ENCODE measurements around the gene SH3BP5L.
"Not testable (repeated sequence)": the region's sequence is repeated elsewhere in the genome, so short reads cannot be mapped to it uniquely, and the experiment has no call there.

The SH3BP5L gene

DNA sequence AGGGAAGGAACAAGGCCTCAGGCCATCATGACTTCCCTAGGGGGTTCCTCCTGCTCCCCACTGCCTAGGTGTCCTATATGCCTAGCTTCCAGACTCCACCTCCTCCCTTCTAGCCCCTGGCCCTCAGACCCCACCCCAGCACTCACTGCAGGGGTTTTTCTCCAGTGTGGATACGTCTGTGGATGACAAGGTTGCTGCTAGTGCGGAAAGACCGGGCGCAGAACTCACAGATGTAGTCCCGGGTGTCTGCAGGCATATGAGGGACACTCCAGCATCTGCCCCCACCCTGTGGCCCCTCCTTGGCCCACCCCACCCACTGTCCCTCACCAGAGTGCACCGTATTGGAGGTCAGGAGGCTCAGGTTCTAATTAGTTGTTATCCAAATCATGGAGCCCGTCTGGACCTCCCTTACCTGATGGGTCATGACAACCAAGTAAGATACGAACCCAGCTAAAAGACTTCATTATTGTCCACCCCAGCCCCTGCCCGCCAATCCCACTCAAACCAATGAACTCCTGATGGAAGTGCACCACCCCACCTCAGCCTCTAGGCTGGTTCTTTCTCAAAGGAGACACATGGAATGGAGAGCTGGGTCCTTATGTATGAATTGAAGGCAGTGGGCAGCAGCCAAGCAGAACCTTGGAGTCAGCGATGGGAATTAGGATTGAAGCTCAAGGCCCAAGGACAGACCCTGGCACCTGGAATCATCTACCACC lies 25.0 kb upstream of the SH3BP5L start:
- no peak for DNase-seq

DNA sequence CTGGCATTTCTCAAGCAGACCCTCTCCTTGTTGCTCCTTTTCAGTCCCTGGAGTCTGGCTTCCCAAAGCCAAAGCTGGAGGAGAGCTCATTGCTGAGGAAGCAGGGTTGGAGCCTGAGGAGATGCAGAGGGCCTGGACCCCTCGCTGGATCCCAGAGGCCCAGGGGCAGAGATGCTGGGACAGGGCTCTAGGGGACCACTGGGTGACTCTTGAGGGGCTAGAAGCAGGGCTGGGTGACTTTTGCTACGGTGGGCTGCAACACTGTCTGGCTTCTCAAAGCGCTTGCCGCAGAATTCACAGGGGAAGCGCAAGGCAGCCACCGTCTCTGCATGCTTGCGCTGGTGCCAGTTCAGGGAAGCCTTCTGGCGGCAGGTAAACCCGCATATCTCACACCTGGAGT lies 24.4 kb upstream of the SH3BP5L start:
- no peak for DNase-seq

DNA sequence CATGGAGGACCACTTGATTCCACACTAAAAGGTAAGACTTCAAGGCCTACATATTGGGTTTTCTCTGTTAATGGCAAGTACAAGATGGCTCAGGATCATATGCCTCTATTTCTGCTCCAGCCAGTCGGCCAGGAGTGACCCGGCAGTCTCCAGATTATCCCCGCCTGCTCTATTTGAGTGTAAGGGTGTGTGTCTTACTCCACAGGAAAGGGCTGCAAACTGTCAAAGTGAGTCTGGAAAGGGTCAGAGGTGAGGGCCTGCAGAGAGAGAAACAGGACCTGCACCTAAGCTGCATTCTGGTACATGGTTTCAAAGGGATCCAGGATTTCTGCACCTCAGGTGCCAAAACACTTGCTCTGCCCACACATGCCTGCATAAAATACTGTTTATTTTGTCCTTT lies 23.9 kb upstream of the SH3BP5L start:
- no peak for DNase-seq

DNA sequence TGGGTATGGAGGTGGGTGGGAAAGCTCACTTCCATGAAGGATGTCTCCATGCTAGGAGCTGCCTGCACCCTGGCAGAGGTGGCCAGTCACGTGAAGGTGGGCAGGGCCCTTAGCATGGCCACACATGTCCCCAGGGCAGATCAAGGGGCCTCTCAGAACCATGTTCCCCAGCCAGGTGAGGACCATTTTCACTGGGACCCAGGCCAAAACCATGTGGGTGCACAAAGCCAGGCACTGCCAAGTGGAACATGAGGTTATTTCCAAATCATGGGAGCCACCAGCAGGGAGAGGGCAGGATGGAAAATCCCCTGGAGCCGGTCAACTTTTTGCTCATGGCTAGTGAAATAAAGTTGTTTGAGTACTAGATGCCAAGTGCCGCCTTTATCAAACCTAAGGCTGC lies 23.4 kb upstream of the SH3BP5L start:
- DNase-seq = no peak

DNA sequence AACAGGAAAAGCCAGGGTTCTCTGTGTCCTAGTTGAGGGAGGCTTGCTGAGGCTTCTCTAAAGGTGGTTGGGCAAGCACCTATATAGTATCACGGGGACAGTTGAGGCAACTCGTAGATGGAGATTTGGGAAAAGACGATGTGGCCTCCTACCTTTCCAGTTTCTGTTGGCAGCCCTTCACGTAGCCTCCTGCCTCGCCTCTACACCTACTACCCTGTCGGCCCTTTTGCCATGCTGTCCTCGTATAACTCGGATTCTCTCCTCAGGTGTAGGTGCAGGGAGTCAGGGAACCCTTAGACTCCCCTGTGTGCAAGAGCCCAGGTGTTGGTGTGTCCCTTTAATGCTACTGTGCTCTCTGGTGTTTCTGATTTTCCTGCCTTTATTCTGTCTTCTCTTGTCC lies 22.9 kb upstream of the SH3BP5L start:
- DNase-seq = no peak

DNA sequence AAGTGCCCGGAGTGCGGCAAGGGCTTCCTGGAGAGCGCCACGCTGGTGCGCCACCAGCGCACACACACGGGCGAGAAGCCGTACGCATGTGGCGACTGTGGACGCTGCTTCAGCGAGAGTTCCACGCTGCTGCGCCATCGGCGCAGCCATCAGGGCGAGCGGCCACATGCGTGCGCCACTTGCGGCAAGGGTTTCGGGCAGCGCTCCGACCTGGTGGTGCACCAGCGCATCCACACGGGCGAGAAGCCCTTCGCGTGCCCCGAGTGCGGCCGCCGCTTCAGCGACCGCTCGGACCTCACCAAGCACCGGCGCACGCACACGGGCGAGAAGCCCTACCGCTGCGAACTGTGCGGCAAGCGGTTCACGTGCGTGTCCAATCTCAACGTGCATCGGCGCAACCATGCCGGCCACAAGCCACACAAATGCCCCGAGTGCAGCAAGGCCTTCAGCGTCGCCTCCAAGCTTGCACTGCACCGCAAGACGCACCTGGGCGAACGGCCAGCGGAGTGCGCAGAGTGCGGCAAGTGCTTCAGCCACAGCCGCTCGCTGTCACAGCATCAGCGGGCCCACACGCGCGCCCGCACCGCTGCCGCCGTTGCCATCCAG lies 22.3 kb upstream of the SH3BP5L start:
- no peak for DNase-seq

DNA sequence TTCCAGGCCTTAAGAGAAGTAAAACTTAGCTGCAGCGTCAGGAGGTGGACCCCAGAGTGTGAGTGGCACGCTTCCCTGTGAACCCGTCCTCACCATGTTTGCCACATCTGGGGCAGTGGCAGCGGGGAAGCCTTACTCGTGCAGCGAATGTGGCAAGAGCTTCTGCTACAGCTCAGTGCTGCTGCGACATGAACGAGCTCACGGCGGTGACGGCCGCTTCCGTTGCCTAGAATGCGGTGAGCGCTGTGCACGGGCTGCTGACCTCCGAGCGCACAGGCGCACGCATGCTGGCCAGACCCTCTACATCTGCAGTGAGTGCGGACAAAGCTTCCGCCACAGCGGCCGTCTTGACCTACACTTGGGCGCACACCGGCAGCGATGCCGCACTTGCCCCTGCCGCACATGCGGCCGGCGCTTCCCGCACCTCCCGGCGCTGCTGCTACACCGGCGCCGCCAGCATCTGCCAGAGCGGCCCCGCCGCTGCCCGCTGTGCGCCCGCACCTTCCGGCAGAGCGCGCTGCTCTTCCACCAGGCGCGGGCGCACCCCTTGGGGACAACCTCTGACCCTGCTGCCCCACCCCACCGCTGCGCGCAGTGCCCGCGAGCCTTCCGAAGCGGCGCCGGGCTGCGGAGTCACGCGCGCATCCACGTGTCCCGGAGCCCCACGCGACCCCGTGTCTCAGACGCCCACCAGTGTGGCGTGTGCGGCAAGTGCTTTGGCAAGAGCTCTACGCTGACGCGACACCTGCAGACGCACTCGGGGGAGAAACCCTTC lies 21.7 kb upstream of the SH3BP5L start:
- no peak for DNase-seq

DNA sequence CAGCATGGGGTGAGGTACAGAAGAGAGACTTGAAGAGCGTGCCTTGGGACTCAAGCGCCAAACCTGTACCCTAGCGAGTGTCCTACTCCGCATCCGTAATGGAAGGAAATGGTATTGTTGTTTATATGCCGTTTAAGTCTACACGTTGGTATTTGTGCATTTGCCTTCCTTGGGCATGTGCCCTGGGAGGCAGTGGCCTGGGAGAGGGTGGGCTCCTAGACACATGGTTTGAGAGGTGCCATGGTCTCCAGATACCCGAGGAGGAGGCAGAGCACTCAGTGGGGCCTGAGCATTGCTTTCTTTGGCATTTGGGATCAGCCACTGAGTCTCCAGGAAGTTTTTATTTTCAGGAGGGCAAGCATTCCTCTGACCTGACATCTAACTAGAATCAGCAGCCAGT lies 18.8 kb upstream of the SH3BP5L start:
- no peak for DNase-seq

DNA sequence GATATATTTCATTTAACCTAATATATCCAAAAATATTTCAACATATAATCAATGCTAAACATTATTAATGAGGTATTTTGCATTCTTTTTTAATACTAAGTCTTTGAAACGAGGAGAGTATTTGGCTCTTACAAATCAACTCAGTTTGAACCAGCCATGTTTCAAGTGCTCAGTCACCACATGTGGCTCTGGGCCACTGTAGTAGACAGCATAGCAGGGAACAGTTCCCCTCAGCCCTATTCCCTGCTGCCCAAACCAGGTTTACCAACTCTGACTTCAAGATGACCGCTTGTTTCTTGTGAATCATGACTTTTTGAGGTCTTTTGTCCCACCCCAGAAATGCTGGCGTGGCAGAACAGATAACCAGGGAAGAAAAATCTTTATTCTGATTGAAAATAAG lies 18.0 kb upstream of the SH3BP5L start:
- no peak for DNase-seq

DNA sequence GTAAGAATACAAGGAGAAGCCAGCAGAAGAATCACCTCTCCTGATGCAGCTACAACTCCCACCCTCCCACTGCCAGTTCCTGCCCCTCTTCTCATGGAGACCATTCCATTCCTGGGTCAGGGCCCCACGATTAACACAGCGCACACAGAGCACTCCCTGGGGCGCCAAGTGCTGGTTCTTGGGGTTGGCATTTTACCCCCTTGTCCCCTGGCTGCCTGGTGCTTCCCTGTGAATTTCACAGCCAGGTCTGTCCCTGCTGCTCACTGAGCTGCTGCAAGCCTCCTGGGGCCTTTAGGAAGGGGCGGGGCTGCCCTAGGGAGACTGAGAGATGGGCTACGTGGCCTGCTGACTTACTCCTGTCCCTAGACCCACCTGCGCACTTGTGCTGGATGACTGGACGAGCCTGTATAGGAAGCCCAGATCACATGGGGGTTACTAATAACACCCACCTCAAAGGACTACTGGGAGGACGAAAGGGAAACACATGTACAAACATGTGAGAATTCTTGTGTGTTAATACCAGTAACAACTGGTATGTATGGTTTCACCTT lies 17.1 kb upstream of the SH3BP5L start:
- no peak for DNase-seq

DNA sequence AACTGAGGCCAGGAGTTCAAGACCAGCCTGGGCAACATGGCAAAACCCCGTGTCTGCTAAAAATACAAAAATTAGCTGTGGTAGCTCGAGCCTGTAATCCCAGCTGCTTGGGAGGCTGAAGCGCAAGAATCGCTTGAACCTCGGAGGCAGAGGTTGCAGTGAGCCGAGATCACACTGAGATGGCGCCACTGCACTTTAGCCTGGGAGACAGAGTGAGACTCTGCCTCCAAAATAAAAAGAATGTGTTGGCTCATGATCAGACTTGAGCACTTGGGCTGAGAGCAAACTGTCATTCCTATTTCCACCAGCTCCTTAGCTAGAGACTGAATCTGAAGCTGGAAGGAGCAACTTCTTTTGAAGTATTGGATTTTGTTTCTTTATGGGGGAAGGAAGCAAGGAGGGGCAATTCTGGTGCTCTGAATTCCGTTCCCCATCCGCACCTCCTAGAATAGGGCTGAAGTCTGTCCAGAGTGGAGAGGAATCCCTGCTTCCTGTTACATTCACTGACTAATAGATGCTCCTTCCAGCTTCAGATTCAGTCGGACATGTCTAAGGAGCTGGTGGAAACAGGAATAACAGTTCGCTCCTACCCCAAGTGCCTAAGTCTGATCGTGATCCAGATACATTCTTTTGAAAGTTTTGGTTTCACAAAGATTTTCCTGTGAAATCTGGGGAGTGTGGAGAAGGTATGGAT lies 16.1 kb upstream of the SH3BP5L start:
- no peak for DNase-seq

DNA sequence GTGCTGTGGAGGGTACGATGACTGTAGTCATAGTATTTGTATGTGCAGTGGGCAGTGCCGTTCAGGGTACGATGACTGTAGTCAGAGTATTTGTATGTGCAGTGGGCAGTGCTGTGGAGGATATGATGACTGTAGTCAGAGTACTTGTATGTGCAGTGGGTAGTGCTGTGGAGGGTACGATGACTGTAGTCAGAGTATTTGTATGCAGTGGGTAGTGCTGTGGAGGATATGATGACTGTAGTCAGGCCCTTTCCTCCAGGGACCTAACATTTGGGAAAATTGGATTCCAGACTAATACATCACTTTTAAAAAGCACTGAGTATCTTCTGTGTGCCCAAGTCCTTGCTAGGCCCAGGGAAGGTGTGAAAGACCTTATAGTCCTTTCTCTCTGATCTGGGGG lies 15.2 kb upstream of the SH3BP5L start:
- DNase-seq = no peak

DNA sequence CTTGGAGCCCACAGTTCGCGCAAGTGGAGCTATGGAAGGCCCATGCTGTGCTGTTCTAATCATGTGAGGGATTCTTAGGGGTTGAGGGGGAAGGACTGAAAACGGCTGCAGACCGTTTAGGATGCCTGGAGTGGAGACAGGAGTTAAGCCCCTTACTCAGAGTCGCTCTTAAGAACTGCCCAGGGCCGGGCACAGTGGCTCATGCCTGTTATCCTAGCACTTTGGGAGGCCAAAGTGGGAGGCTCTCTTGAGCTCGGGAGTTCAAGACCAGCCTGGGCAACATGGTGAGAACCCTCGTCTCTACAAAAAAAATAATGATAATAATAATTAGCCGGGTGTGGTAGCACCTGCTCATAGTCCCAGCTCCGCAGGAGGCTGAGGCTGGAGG lies 13.4 kb upstream of the SH3BP5L start:
- DNase-seq = no peak

DNA sequence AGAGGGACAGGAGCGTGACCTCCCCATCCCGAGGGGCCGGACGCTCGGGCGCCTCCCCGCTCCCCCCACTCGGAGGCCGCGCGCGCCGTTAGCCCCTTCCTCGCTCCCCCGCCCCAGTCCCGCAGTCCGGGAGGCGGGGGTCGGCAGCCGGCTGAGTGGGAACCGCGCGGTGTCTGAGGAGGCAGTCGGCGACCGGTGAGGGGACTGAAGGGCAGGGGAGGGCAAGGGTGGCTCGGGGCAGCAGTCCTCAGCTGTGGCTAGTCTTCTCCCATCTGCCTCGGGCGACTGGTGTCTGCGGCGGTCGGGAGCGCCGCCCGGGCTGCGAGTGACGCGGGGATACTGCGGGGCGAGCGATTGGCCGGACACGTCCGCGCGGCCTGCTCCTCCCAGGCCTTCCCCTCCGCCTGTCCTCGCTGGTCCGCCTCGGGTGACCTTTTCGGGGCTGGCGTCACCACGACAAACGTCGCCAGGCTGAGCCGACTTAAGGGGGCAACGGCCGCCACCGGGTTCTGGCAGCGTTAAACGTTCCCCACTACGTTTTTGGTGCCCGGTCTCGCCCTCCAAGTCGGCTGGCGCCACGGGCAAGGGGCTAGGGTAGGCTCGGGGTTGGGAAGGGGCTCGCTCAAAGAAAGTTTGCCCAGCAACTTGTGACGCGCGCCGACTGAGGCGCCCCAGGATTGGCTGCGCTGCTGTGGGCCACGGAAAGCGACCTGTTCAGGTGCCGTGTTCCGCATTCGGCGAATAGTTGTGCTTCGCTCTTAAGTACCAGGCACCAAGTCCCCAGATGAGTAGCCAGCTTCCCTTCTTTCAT lies 12.8 kb upstream of the SH3BP5L start:
- peak; percentile 71 for DNase-seq

DNA sequence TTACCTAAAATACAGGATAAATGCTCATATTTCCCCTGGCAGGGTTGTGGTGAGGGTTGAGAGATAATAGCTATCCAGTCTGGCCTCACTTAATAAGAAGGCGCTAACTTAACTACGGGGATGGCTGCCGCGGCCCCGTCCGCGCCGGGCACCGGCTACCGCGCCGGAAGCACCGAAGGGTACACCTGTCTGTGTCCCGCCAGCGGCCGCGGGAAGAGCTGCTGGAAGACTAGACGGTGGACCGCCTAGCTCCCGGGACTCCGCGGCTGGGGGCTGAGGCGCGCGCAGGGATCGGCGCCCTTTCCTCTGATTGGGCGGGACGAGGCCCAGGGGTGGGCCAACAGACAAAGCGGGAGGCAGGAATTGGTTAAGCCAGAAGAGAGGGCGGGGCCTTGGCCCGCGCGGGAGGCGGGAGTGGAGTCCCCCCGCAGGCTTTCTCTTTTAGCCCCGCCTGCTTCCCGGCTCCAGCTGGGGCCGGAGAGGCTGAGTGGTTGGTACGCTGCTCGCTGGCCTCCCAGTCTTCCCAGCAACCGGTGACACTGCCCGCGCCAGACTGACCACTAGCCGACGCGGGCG lies 12.2 kb upstream of the SH3BP5L start, which contains the start of gene ZNF672:
Gene ZNF672, plus strand, starts transcription at position 444 of the 576 bp plus-strand sequence. CDS start 9,051 bp downstream, outside the sequence.
- peak; percentile 88 for DNase-seq

DNA sequence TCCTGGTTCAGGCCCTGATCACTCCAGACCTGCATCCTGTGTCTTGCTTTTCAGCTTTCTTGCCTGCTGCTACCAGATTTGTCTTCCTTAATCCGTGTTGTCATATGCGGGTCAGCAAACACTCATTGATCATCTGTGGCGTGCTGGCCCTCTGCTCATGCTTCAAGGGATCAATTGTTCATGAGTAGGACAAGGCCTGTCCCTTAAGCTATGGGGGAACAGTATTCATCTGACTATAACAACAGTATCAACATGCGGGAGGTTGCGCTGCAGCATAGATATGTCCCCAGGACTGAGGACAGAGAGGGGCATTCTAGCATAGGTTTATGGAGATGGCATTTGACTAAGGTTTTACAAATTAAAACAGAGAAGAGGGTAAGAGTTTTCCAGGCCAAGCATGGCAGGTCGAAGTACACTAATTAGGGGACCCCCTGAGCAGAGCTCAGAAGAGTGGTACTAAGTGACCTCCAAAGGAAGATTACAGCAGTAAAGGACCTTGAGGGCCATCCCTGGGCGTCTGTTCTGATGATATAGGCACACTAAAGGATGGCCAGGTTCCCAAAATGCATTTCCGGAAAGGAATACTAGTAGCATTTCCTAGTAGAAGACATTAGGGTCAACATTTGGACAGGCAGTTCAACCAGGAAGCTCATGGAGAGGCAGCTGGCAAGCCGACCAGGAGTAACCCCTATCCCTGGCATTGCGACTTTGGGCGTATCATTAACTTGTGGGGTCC lies 11.5 kb upstream of the SH3BP5L start:
- DNase-seq = no peak

DNA sequence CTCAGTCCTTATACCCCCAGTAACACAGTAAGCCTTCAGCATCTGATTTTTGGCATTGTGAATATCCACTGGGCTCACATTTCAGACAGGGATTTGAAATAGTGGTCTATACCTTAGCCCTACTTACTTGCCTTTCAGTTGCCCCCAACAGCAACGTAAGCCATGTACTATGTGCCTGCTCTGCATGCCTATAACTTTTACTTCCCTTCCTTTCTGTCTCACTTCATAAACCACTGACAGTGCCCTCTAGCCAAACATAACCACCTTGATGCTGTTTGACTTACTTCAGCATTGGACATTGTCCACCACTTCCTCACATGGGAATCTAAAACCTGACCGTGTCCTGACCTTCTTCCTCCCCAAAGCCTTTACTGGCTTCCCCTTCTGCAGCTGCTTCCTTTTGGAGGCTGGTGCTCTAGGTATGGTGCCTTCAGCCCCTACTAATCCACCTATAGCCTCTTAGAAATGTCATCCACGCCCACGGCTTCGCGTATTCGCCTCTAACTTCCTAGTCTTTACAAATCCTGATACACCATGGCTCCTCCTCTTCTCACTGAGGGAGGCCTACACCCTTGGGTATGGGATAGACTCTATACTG lies 8.7 kb upstream of the SH3BP5L start:
- no peak for DNase-seq

DNA sequence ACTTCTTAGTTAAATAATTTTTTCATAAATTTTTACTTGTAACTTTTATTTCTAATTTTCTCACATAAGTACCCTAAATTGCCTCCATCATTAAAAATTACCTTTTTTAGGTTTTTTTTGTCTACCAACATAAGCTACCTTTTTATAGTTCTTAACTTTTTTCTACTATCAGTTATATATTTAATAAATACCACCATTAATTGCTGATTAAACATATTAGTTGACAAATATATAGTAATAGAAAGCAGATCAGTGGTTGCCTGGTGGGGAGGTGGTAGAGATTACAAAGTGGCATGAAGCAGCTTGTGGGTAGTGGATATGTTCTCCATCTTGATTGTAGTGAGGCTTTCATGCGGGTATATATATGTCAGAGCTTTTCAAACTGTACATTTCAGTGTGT lies 6.1 kb upstream of the SH3BP5L start:
- no peak for DNase-seq

DNA sequence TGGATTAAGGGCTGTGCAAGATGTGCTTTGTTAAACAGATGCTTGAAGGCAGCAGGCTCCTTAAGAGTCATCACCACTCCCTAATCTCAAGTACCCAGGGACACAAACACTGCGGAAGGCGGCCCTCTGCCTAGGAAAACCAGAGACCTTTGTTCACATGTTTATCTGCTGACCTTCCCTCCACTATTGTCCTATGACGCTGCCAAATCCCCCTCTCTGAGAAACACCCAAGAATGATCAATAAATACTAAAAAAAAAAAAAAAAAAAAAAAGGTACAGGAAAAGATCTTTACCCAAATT lies 5.0 kb upstream of the SH3BP5L start:
- DNase-seq = not testable (repeated sequence)

DNA sequence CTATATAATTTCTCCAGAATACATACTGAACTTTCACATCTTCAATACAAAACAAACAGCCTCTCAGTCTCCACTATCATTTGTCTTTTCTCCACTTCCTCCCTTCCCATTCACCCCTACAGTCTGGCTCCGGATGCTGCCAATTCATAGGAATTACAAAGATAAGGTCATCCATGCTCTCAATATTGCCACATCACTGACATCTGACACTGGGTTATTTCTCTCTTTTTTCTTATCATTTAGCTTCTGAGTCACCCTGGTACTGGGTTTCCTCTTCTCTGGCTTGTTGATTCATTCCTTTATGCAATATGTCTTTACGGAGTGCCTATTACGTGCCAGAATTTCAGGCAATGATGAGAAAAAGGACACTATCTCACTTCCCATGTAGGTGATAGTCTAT lies 3.1 kb upstream of the SH3BP5L start:
- no peak for DNase-seq

DNA sequence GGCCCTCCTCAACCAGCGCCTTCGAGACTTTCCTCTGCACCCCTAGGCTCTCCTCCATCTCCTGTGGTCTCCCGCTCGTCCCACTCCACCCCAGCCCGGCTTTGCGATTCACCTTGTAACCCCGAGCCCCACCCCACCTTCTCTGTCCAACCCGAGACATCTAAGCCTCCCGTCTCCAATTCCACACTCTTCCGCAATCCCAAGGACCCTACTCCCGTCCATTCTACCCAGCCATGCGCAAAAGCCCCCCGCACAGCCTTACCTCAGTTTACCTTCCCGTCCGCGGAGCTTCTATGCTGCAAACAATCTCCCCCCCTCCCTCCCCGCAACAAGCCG lies 174 bp downstream of the SH3BP5L start:
- no peak for DNase-seq

All from NCI-H1105 treated with DMSO at 0.1 percent for 48 hours (cell line).